Spinal cord (tissue), 10 donors: Measurements from ENCODE around the gene LRP1. TPM values are rescaled to one million over a fixed set of nuclear protein-coding genes. Genes with fewer than 3 reads are reported as not detected.

Experiments used
- DNase-seq, 6 donors: peaks; one replicate each; pipeline versions ENCODE4 v3.0.0 to v3.0.0-alpha.2; 2013 to 2015; ENCODE audit warnings: low spot score in 6 of 6, low read depth in 4 of 6
- H3K27ac ChIP-seq: one replicate; pipeline ENCODE4 v1.5.1; 2013; ENCODE audit warnings: low read depth, low read length, control low read depth
- H3K27me3 ChIP-seq: one replicate; pipeline ENCODE4 v1.6.1; 2013; ENCODE audit warnings: low read length; ENCODE audit not compliant: control insufficient read depth, insufficient read depth
- H3K36me3 ChIP-seq: one replicate; pipeline ENCODE4 v1.6.1; 2013; ENCODE audit warnings: low read length; ENCODE audit not compliant: control insufficient read depth, insufficient read depth
- H3K4me1 ChIP-seq: one replicate; pipeline ENCODE4 v1.6.1; 2013; ENCODE audit warnings: low read length; ENCODE audit not compliant: control insufficient read depth, insufficient read depth
- H3K4me3 ChIP-seq: one replicate; pipeline ENCODE4 v1.5.1; 2013; ENCODE audit warnings: low read depth, low read length, control low read depth
- H3K9me3 ChIP-seq: one replicate; pipeline ENCODE4 v1.6.1; 2013; ENCODE audit warnings: low read length; ENCODE audit not compliant: control insufficient read depth, insufficient read depth
- WGBS: methylation state at CpG from one replicate; pipeline ENCODE4 v1.1.5; 2013; ENCODE audit warnings: missing lambda C conversion rate; ENCODE audit not compliant: insufficient coverage; 5-methylcytosine and 5-hydroxymethylcytosine counted together
- polyA plus RNA-seq, 2 donors: library from polyadenylated mRNA; unstranded; fragments of 120-200 nt; gene quantifications; one replicate each; pipeline ENCODE4 v1.2.1, GENCODE V29; 2013; ENCODE audit not compliant: insufficient read length in 2 of 2
- total RNA-seq, 2 donors: library from RNA; depleted of rRNA in 1 of 2; stranded (reverse); fragments of 120-200 nt in 1 of 2; fragments of >200 nt in 1 of 2; gene quantifications; one replicate each; pipeline versions ENCODE4 v1.2.3 to v1.2.4, GENCODE V29; 2013 to 2014
- donor health status: healthy.

Gene LRP1
- total and polyA plus RNA-seq, 4 donors: 182 to 319 (median 239) TPM

- peaks cover 58% of the 10 kb centered on the region for H3K4me1 ChIP-seq
- no peak overlapping the region for H3K27ac ChIP-seq
- peak in 1 of 6 donors; percentile 68 for DNase-seq
- WGBS: 11% methylated on average over 61 of the region's 61 CpGs
- no peak overlapping the region for H3K4me3 ChIP-seq
- H3K27me3 ChIP-seq: peaks cover 79% of the 10 kb centered on the region
- no peaks in the 10 kb centered on the region for H3K9me3 ChIP-seq
- peaks cover 8% of the 10 kb centered on the region for H3K36me3 ChIP-seq
These were observed 96.8 kb downstream of the LRP1 start for GRCh38 chr12:57224973-57225679.

GRCh38 chr12:57225680-57226210, 97.5 kb downstream of the LRP1 start:
- 27% methylated on average over 18 of the region's 18 CpGs for WGBS
- peaks cover 59% of the 10 kb centered on the region for H3K4me1 ChIP-seq
- no peak overlapping the region for H3K27ac ChIP-seq
- no peak for DNase-seq
- no peaks in the 10 kb centered on the region for H3K9me3 ChIP-seq
- peaks cover 72% of the 10 kb centered on the region for H3K27me3 ChIP-seq
- H3K36me3 ChIP-seq: peaks cover 8% of the 10 kb centered on the region
- no peak overlapping the region for H3K4me3 ChIP-seq

- H3K27me3 ChIP-seq: peaks cover 62% of the 10 kb centered on the region
- no peak for DNase-seq
- no peak overlapping the region for H3K4me3 ChIP-seq
- H3K9me3 ChIP-seq: no peaks in the 10 kb centered on the region
- WGBS: 9% methylated on average over 17 of the region's 35 CpGs
- H3K36me3 ChIP-seq: peaks cover 16% of the 10 kb centered on the region
- peaks cover 60% of the 10 kb centered on the region for H3K4me1 ChIP-seq
- no peak overlapping the region for H3K27ac ChIP-seq
These were observed 98.5 kb downstream of the LRP1 start for GRCh38 chr12:57226588-57227314.

GRCh38 chr12:57227315-57228115, 99.2 kb downstream of the LRP1 start:
- peaks cover 58% of the 10 kb centered on the region for H3K4me1 ChIP-seq
- 29% methylated on average over 4 of the region's 8 CpGs for WGBS
- H3K27me3 ChIP-seq: peaks cover 55% of the 10 kb centered on the region
- peaks cover 23% of the 10 kb centered on the region for H3K36me3 ChIP-seq
- no peaks in the 10 kb centered on the region for H3K9me3 ChIP-seq
- DNase-seq: no peak
- H3K27ac ChIP-seq: no peak overlapping the region
- H3K4me3 ChIP-seq: no peak overlapping the region

GRCh38 chr12:57229046-57229633, 100.9 kb downstream of the LRP1 start:
- Histone ChIP-seq H3K36me3 (peaks cover 40% of the 10 kb centered on the region), H3K9me3 (no peaks in the 10 kb centered on the region), H3K27me3 (peaks cover 38% of the 10 kb centered on the region), H3K4me1 (peaks cover 47% of the 10 kb centered on the region), H3K4me3 (peak overlapping the region; percentile 73), H3K27ac (no peak overlapping the region)
- 0% methylated on average over 3 of the region's 9 CpGs for WGBS
- no peak for DNase-seq

- Histone ChIP-seq H3K9me3 (no peaks in the 10 kb centered on the region), H3K4me3 (peak within 1 kb of the TSS; percentile 73), H3K27me3 (peaks cover 32% of the 10 kb centered on the region), H3K27ac (peak within 1 kb of the TSS; percentile 76), H3K4me1 (peaks cover 47% of the 10 kb centered on the region), H3K36me3 (peaks cover 46% of the 10 kb centered on the region)
- under 1% methylated on average over 37 of the region's 42 CpGs for WGBS
- peak in 5 of 6 donors; percentile 90 to 99 (median 93) for DNase-seq
These were observed 101.5 kb downstream of the LRP1 start, which contains the start of gene SHMT2 for GRCh38 chr12:57229634-57230380. TSS of gene SHMT2 (plus strand) at chr12:57229711. CDS start at chr12:57229779, 68 bp downstream.

- Histone ChIP-seq H3K4me1 (peaks cover 47% of the 10 kb centered on the region), H3K9me3 (no peaks in the 10 kb centered on the region), H3K36me3 (peaks cover 48% of the 10 kb centered on the region), H3K27me3 (peaks cover 30% of the 10 kb centered on the region), H3K27ac (peak overlapping the region; percentile 15), H3K4me3 (peak overlapping the region; percentile 73)
- WGBS: 57% methylated on average over 8 of the region's 10 CpGs
- DNase-seq: no peak
These were observed 102.3 kb downstream of the LRP1 start for GRCh38 chr12:57230381-57231155.

- H3K27me3 ChIP-seq: peaks cover 29% of the 10 kb centered on the region
- peaks cover 52% of the 10 kb centered on the region for H3K36me3 ChIP-seq
- WGBS: 91% methylated on average over 9 of the region's 13 CpGs
- no peak overlapping the region for H3K4me3 ChIP-seq
- no peaks in the 10 kb centered on the region for H3K9me3 ChIP-seq
- H3K27ac ChIP-seq: no peak overlapping the region
- H3K4me1 ChIP-seq: peaks cover 48% of the 10 kb centered on the region
- DNase-seq: no peak
These were observed 103.2 kb downstream of the LRP1 start for GRCh38 chr12:57231276-57232021.
